ENCODE measurements around the gene PELI2. TPM values are rescaled to one million over a fixed set of nuclear protein-coding genes. Genes with fewer than 3 reads are reported as not detected.

PELI2 gene
- total RNA-seq, 2 experiments from 2014 or later = 3.2 to 5.7 TPM

GRCh38 chr14:56284641-56285040, 166.4 kb downstream of the PELI2 start:
- no peaks in the 10 kb centered on the region for H3K36me3 Mint-ChIP-seq
- no peaks in the 10 kb centered on the region for H3K4me1 Mint-ChIP-seq
- H3K4me3 Mint-ChIP-seq = no peak overlapping the region
- no peaks in the 10 kb centered on the region for H3K27me3 Mint-ChIP-seq
- POLR2A ChIA-PET = interaction anchor here (0.6 kb wide), 1 partner anchor 162 kb away, joined by 3 read pairs; no protein-coding TSS in a partner anchor
- H3K27ac Mint-ChIP-seq = no peak overlapping the region
- no peaks in the 10 kb centered on the region for H3K9me3 Mint-ChIP-seq
- ATAC-seq (ENCODE audit: low read depth) = no peak
- no peak for DNase-seq

- ATAC-seq (ENCODE audit: low read depth) = no peak
- Mint-ChIP-seq H3K36me3 (no peaks in the 10 kb centered on the region), H3K4me1 (no peaks in the 10 kb centered on the region), H3K27me3 (no peaks in the 10 kb centered on the region), H3K4me3 (no peak overlapping the region), H3K9me3 (no peaks in the 10 kb centered on the region), H3K27ac (no peak overlapping the region)
- no peak for DNase-seq
- POLR2A ChIA-PET = no interaction called here
Observed at GRCh38 chr14:56289155-56289554, 170.9 kb downstream of the PELI2 start.

- POLR2A ChIA-PET = no interaction called here
- no peak for DNase-seq
- H3K36me3 Mint-ChIP-seq = no peaks in the 10 kb centered on the region
- no peaks in the 10 kb centered on the region for H3K9me3 Mint-ChIP-seq
- ATAC-seq (ENCODE audit: low read depth) = no peak
- no peak overlapping the region for H3K4me3 Mint-ChIP-seq
- no peaks in the 10 kb centered on the region for H3K4me1 Mint-ChIP-seq
- H3K27ac Mint-ChIP-seq = no peak overlapping the region
- no peaks in the 10 kb centered on the region for H3K27me3 Mint-ChIP-seq
Observed at GRCh38 chr14:56290195-56290594, 172.0 kb downstream of the PELI2 start.

DNA sequence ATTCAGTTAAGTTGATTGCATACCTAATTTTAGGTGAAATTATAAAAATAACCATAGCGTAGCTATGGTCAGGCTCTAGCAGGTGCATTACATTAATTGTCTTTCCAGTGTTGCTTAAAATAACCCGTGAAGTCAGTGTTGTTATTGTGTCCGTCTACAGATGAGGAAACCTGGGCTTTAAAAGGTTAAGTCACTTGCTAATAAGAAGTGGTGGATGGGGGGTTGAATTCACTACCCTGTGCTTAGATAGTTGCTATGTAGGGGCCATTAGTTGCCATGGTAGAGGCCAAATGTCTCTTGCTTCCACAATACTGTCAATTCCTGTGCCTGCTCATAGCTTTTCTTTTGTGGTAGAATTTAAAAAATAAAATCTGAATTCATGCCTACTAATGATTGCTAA, 174.8 kb downstream of the PELI2 start:
- no peaks in the 10 kb centered on the region for H3K4me1 Mint-ChIP-seq
- DNase-seq = no peak
- no peak for ATAC-seq (ENCODE audit: low read depth)
- no peak overlapping the region for H3K4me3 Mint-ChIP-seq
- no peaks in the 10 kb centered on the region for H3K27me3 Mint-ChIP-seq
- H3K36me3 Mint-ChIP-seq = no peaks in the 10 kb centered on the region
- no peak overlapping the region for H3K27ac Mint-ChIP-seq
- H3K9me3 Mint-ChIP-seq = no peaks in the 10 kb centered on the region
- POLR2A ChIA-PET = no interaction called here

DNA sequence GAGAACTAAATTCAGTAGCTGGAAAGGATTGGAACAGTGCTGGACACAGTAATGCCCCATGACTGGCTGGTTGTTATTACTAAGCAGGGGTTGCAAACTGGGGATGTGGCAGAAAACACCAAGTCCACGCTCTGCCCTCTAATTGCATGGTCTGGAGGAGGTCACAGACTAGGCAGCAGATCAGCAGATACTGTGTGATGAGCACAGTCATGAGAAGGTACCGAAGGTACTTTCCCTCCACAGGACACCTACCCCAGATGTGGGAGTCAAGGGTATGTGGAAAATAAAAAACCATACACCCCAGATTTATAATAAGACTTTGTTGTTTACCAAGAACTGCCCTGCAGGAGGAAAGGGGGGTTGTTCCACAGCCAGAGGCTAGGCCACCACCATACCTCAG, 175.3 kb downstream of the PELI2 start:
- DNase-seq (no peak), ATAC-seq (ENCODE audit: low read depth) (no peak)
- H3K36me3 Mint-ChIP-seq = no peaks in the 10 kb centered on the region
- no peak overlapping the region for H3K27ac Mint-ChIP-seq
- no peaks in the 10 kb centered on the region for H3K4me1 Mint-ChIP-seq
- H3K27me3 Mint-ChIP-seq = no peaks in the 10 kb centered on the region
- H3K4me3 Mint-ChIP-seq = no peak overlapping the region
- POLR2A ChIA-PET = no interaction called here
- H3K9me3 Mint-ChIP-seq = no peaks in the 10 kb centered on the region

- ATAC-seq (ENCODE audit: low read depth) = no peak
- no peak for DNase-seq
- Mint-ChIP-seq H3K4me3 (no peak overlapping the region), H3K36me3 (no peaks in the 10 kb centered on the region), H3K9me3 (no peaks in the 10 kb centered on the region), H3K27me3 (no peaks in the 10 kb centered on the region), H3K4me1 (no peaks in the 10 kb centered on the region), H3K27ac (no peak overlapping the region)
- POLR2A ChIA-PET = no interaction called here
Observed at GRCh38 chr14:56294128-56294527, 175.9 kb downstream of the PELI2 start.

- DNase-seq (no peak), ATAC-seq (ENCODE audit: low read depth) (no peak)
- H3K36me3 Mint-ChIP-seq = no peaks in the 10 kb centered on the region
- H3K4me1 Mint-ChIP-seq = no peaks in the 10 kb centered on the region
- H3K27me3 Mint-ChIP-seq = no peaks in the 10 kb centered on the region
- H3K27ac Mint-ChIP-seq = no peak overlapping the region
- no peaks in the 10 kb centered on the region for H3K9me3 Mint-ChIP-seq
- H3K4me3 Mint-ChIP-seq = no peak overlapping the region
- POLR2A ChIA-PET = no interaction called here
Observed at GRCh38 chr14:56295743-56296142, 177.5 kb downstream of the PELI2 start.

DNA sequence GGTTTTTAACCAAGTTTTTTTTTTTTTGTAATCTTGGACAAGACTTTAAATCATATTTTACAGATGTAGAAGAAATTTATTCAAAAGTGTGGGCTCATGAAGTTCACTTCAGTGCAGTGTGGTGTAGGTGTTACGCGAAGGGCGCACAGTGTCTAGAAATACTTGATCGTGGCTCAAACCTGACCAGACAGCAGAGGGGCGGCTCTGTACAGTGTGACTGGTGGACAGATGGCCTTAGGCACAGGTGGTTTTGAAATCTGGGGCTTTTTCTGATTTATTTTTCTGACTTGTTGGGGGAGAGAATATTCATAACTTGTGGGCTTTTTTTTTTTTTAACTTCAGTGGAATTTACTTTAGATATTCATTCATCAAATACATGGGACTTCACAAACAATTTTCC, 179.2 kb downstream of the PELI2 start:
- Mint-ChIP-seq H3K36me3 (no peaks in the 10 kb centered on the region), H3K4me3 (no peak overlapping the region)
- ATAC-seq (ENCODE audit: low read depth) = no peak

GRCh38 chr14:56299306-56299984, 181.2 kb downstream of the PELI2 start:
- no peaks in the 10 kb centered on the region for H3K36me3 Mint-ChIP-seq
- H3K27ac Mint-ChIP-seq = no peak overlapping the region
- H3K4me3 Mint-ChIP-seq = no peak overlapping the region
- ATAC-seq (ENCODE audit: low read depth) (no peak), DNase-seq (no peak)
- no peaks in the 10 kb centered on the region for H3K9me3 Mint-ChIP-seq
- POLR2A ChIA-PET = no interaction called here
- H3K4me1 Mint-ChIP-seq = no peaks in the 10 kb centered on the region
- H3K27me3 Mint-ChIP-seq = no peaks in the 10 kb centered on the region

More for the DNA sequence above, 179.2 kb downstream of the PELI2 start:
- no peak for DNase-seq
- no peaks in the 10 kb centered on the region for H3K4me1 Mint-ChIP-seq
- H3K27me3 Mint-ChIP-seq = no peaks in the 10 kb centered on the region
- H3K27ac Mint-ChIP-seq = no peak overlapping the region
- POLR2A ChIA-PET = no interaction called here
- no peaks in the 10 kb centered on the region for H3K9me3 Mint-ChIP-seq

DNA sequence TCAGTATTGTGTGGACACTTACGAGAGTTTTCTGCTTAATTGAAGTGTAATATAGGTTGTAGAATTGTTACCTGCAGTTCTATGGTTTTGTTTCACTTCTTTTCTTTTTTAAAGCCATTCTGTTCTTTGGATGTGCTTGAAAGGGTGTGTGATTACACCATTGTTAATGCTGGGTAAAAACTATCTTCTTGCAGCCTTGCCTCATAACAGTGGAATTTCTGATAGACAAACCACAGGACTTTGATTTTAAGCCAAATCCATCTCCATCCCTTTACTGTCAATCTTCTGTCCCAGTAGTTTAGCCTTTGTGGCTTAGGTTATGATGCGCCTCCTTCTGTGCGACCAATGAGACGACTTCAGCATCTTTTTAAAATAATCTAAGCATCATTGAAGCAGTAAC, 182.3 kb downstream of the PELI2 start:
- POLR2A ChIA-PET = no interaction called here
- DNase-seq (no peak), ATAC-seq (ENCODE audit: low read depth) (no peak)
- Mint-ChIP-seq H3K4me1 (no peaks in the 10 kb centered on the region), H3K9me3 (no peaks in the 10 kb centered on the region), H3K27ac (no peak overlapping the region), H3K27me3 (no peaks in the 10 kb centered on the region), H3K4me3 (no peak overlapping the region), H3K36me3 (no peaks in the 10 kb centered on the region)

GRCh38 chr14:56304456-56304855, 186.2 kb downstream of the PELI2 start:
- Mint-ChIP-seq H3K27ac (no peak overlapping the region), H3K9me3 (no peaks in the 10 kb centered on the region), H3K4me3 (no peak overlapping the region), H3K4me1 (no peaks in the 10 kb centered on the region), H3K27me3 (no peaks in the 10 kb centered on the region), H3K36me3 (no peaks in the 10 kb centered on the region)
- POLR2A ChIA-PET = no interaction called here
- ATAC-seq (ENCODE audit: low read depth) = no peak
- DNase-seq = no peak

DNA sequence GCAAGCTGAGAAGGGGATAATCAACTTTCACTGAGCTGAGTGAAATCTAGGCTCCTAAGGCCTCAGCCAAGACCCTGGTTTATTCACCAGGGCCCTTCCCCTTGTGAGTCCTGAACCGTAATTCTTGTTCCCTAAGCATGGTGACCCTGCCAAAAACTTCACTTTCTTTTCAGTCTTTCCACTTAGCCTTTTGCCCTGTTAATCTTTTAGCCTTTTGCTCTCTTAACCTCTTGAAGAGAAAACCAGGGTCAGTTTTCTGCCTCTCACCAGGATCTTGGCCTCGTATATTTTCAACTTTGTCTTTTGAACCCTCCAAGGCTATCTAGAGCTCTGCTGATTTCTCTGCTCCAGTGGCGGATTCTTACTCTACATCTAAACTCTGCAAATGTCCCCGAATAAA, 191.0 kb downstream of the PELI2 start:
- no peak overlapping the region for H3K4me3 Mint-ChIP-seq
- H3K27ac Mint-ChIP-seq = no peak overlapping the region
- H3K9me3 Mint-ChIP-seq = no peaks in the 10 kb centered on the region
- POLR2A ChIA-PET = no interaction called here
- no peaks in the 10 kb centered on the region for H3K4me1 Mint-ChIP-seq
- no peaks in the 10 kb centered on the region for H3K36me3 Mint-ChIP-seq
- DNase-seq (no peak), ATAC-seq (ENCODE audit: low read depth) (no peak)
- no peaks in the 10 kb centered on the region for H3K27me3 Mint-ChIP-seq

- no peak for ATAC-seq (ENCODE audit: low read depth)
- Mint-ChIP-seq H3K4me1 (no peaks in the 10 kb centered on the region), H3K27me3 (no peaks in the 10 kb centered on the region), H3K9me3 (peaks cover 3% of the 10 kb centered on the region), H3K27ac (no peak overlapping the region), H3K4me3 (no peak overlapping the region), H3K36me3 (no peaks in the 10 kb centered on the region)
- POLR2A ChIA-PET = no interaction called here
- no peak for DNase-seq
Observed at GRCh38 chr14:56310643-56311042, 192.4 kb downstream of the PELI2 start.

GRCh38 chr14:56313789-56314188, 195.6 kb downstream of the PELI2 start:
- ATAC-seq (ENCODE audit: low read depth) = no peak
- H3K36me3 Mint-ChIP-seq = no peaks in the 10 kb centered on the region
- POLR2A ChIA-PET = no interaction called here
- H3K9me3 Mint-ChIP-seq = peaks cover 3% of the 10 kb centered on the region
- no peaks in the 10 kb centered on the region for H3K4me1 Mint-ChIP-seq
- no peaks in the 10 kb centered on the region for H3K27me3 Mint-ChIP-seq
- no peak overlapping the region for H3K4me3 Mint-ChIP-seq
- no peak for DNase-seq
- no peak overlapping the region for H3K27ac Mint-ChIP-seq
